ENCODE results near the gene DNAJC2. TPM values are rescaled to one million over a fixed set of nuclear protein-coding genes. Genes with fewer than 3 reads are reported as not detected.

The DNAJC2 gene
- 26.1 and 26.8 TPM in 2 replicates for total RNA-seq

GRCh38 chr7:103344453-103345149 is at the start of gene DNAJC2:
Gene DNAJC2 (minus strand): TSS chr7:103344767. CDS start chr7:103344622, 145 bp downstream.

GRCh38 chr7:103347507-103348267 is 3.1 kb upstream of the DNAJC2 start, which contains the start of gene PSMC2:
Gene PSMC2 (plus strand): TSS chr7:103347643. CDS start chr7:103347712, 69 bp downstream.

GRCh38 chr7:103296901-103297836 is 47.4 kb downstream of the DNAJC2 start, which contains the start of gene PMPCB:
Gene PMPCB (plus strand): TSS chr7:103297435. CDS start chr7:103297460, 25 bp downstream.

Other genes with a start within 250 kb of the DNAJC2 start
- 10.1 and 11.5 TPM in 2 replicates for gene NAPEPLD, start 195.7 kb downstream of the DNAJC2 start, total RNA-seq
- 73.2 and 81.3 TPM in 2 replicates for gene PMPCB, start 47.3 kb downstream of the DNAJC2 start, total RNA-seq
- 194 and 373 TPM in 2 replicates for gene PSMC2, start 2.9 kb upstream of the DNAJC2 start, total RNA-seq
- gene SLC26A5, start 101.4 kb upstream of the DNAJC2 start, total RNA-seq: not detected in 2 replicates

Measured in uterine smooth muscle cell (primary cell).